Fibroblast of villous mesenchyme (primary cell): ENCODE measurements around the gene MRPL54. TPM values are rescaled to one million over a fixed set of nuclear protein-coding genes. Genes with fewer than 3 reads are reported as not detected.

Experiments
- DNase-seq: peaks from one replicate; pipeline ENCODE4 v3.0.0-alpha.2; 2010; ENCODE audit warnings: low read depth
- H3K4me3 ChIP-seq: 2 replicates; pipeline ENCODE4 v1.5.1; 2011; ENCODE audit warnings: low read depth, mild to moderate bottlenecking, low read length
- total RNA-seq: library from RNA; depleted of rRNA; stranded (reverse); fragments of >200 nt; gene quantifications from 2 replicates; pipeline ENCODE4 v1.2.3, GENCODE V29; 2012
- TF ChIP-seq, protein P1 (sequence below): IDR thresholded peaks from 2 replicates; pipeline ENCODE4 v1.5.1; 2012; ENCODE audit warnings: low read depth, mild to moderate bottlenecking, low read length; ENCODE audit not compliant: insufficient read depth

Gene MRPL54
- total RNA-seq, result 48.4 and 64.1 TPM in 2 replicates

DNA sequence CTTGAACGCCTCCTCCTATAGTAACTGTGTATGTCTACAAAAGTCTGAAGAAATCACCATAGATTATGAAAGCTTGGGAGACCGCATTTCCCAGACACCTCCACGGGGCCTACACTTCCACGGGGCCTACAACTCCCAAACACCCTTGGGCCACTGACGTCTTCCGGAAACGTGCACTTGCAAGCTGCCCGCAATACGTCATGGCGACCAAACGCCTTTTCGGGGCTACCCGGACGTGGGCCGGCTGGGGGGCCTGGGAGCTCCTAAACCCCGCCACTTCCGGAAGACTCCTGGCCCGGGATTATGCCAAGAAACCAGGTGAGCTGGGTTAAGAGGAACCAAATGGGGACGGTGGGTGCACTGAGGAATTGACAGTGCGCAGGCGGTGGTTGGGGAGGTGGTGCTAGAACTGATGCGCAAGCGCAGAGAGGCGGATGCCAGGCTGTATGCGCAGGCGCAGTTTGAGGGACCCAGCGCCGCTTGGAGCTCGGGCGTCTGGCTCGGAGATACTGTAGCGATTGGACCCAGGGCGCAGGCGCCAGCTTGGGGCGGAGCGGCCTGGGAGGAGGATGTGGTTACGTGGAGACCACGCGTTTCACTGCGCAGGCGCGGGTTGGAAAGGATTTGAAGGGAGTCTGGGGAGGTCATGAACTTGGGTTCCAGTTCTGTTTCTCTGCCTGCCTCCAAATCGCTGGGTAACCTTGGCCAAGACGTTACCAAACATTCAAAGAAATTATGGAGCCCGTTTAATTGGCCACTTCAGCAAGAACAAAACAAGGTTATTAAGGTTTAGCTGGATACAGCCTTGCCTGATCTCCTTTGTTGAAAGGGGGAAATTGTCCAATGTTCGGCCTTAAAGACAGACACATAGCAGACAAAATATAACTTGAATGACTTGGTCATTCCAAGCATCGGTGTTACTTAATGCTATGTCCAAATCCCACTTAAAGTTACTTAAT lies at the start of gene MRPL54:
MRPL54 (plus strand) TSS at position 182 of the 959 bp plus-strand sequence; CDS start at position 201, 19 bp downstream.
- TF ChIP-seq, protein P1, sequence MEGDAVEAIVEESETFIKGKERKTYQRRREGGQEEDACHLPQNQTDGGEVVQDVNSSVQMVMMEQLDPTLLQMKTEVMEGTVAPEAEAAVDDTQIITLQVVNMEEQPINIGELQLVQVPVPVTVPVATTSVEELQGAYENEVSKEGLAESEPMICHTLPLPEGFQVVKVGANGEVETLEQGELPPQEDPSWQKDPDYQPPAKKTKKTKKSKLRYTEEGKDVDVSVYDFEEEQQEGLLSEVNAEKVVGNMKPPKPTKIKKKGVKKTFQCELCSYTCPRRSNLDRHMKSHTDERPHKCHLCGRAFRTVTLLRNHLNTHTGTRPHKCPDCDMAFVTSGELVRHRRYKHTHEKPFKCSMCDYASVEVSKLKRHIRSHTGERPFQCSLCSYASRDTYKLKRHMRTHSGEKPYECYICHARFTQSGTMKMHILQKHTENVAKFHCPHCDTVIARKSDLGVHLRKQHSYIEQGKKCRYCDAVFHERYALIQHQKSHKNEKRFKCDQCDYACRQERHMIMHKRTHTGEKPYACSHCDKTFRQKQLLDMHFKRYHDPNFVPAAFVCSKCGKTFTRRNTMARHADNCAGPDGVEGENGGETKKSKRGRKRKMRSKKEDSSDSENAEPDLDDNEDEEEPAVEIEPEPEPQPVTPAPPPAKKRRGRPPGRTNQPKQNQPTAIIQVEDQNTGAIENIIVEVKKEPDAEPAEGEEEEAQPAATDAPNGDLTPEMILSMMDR, result no peak
- peak; percentile 100 for DNase-seq
- H3K4me3 ChIP-seq, result peak within 1 kb of the TSS; percentile 100

DNA sequence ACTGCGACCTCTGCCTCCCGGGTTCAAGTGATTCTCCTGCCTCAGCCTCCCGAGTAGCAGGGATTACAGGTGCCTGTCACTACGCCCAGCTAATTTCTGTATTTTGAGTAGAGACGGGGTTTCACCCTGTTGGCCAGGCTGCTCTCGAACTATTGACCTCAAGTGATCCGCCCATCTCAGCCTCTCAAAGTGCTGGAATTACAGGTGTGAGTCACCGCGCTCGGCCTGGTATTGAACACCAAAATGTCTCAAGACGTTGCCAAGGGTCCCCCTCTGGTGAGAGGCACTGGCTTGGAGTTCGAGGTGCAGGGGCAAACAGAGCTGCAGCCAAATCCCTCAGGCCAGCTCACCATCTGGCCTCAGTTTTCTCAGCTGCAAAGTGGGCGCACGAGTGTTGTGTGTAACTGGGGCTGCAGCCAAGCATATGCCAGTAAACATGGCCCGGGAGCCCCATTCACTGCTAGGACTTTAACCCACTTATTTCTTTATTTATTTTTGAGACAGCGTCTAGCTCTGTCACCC lies 46.3 kb upstream of the MRPL54 start:
- no peak for DNase-seq
- H3K4me3 ChIP-seq, result no peak overlapping the region
- TF ChIP-seq, protein P1, result no peak

DNA sequence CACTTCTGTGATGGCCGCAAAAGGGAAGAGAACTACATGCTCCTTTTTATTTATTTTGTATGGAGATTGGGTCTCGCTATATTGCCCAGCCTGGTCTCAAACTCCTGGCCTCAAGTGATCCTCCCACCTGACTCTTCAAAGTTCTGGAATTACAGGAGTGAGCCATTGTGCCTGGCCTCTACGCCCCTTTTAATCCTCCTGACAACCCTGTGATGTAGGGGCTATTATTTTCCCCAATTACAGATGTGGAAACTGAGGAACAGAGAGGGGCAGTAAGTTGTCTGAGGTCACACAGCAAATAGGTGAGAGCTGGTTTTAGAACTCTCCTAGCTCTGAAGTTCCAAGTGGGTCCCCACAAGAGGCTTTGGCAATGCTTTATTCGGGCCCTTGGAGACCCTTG lies 42.6 kb upstream of the MRPL54 start:
- TF ChIP-seq, protein P1, result no peak
- no peak for DNase-seq
- no peak overlapping the region for H3K4me3 ChIP-seq

DNA sequence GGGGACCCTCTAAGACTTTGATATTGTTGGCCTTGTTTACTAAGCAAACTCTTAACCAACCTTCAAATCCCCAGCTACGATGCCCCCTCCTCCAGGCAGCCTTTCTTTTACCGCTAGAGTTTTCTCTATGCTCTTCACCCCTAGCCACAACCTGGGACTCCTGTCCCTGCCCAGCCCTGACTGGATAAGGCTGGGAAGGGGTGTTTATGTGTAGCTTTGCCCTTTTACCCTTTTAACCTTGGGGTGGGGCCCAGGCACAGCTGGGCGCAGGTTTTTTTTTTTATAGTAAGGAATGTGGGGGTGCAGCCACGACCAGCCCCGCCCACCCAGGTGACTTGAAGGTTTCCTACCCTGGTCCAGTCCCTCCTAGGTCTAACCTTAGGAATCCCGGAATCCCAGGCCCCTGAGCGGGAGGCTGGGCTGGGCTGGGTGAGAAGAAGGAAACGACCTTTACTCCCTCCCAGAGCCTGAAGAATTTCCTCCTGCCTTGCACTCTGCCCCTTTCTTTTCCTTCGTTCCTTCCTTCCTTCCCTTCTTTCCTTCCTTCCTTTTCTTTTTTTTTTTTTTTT lies 42.0 kb upstream of the MRPL54 start:
- no peak overlapping the region for H3K4me3 ChIP-seq
- no peak for DNase-seq
- TF ChIP-seq, protein P1, result no peak

DNA sequence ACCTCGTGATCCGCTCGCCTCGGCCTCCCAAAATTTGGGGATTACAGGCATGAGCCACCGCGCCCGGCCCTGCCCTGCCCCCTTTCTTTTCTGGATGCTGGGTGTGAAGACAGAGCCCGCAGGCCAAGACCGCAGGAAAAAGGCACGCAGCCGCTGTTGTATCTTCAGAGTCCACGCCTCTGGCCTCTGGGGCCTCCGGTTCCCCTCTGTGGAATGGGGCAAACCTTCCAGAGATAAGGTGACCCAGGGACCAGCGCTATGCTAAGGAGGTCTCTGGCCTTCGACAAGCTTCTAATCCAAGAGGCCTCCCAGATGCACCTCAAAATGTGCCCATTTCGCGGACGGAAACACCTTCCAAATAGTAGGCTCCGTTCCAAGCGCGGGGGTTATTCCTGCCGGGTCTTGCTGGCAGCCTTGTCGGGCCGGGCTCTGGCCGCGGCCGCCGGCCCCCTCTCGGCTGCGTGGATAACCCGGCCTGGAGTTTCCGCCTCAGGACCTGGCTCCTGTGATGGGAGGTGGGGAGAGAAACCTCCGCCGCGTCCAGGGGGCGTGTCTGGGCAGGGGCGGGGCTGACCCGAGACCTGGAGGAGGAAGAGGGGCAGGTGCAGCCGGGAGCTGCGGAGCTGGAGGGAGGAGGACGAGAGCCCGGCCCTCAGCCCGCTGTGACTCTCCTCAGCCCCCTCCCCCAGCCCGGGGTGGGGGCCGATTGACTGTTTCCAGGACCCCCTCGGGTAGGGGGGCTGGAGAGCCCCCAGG lies 41.2 kb upstream of the MRPL54 start:
- peak; percentile 81 for DNase-seq

More for the DNA sequence above, 41.2 kb upstream of the MRPL54 start:
- TF ChIP-seq, protein P1, result no peak
- peak overlapping the region; percentile 23 for H3K4me3 ChIP-seq
